H9 (cell line): ENCODE data around the gene PTPRN2. TPM values are rescaled to one million over a fixed set of nuclear protein-coding genes. Genes with fewer than 3 reads are reported as not detected.

Experiments
- DNase-seq: peaks from one replicate; pipeline ENCODE4 v3.0.0-alpha.2; 2017
- H2AFZ ChIP-seq: one replicate; pipeline ENCODE4 v1.6.1; 2013; ENCODE audit warnings: mild to moderate bottlenecking, low read length, control low read depth, moderate library complexity
- H2AK5ac ChIP-seq: 2 replicates; pipeline ENCODE4 v1.6.1; 2013; ENCODE audit warnings: low read length, control low read depth, mixed read lengths; ENCODE audit not compliant: insufficient read length
- H2BK120ac ChIP-seq: one replicate; pipeline ENCODE4 v1.6.1; 2013; ENCODE audit warnings: low read depth, mild to moderate bottlenecking, low read length, control low read depth, inconsistent platforms; ENCODE audit not compliant: poor library complexity, severe bottlenecking
- H2BK12ac ChIP-seq: 2 replicates; pipeline ENCODE4 v1.6.1; 2013; ENCODE audit warnings: low read length, control low read depth, mixed read lengths, low read depth; ENCODE audit not compliant: insufficient read length
- H2BK15ac ChIP-seq: 2 replicates; pipeline ENCODE4 v1.6.1; 2013; ENCODE audit warnings: low read depth, low read length, control low read depth
- H2BK20ac ChIP-seq: one replicate; pipeline ENCODE4 v1.6.1; 2013; ENCODE audit warnings: low read depth, mild to moderate bottlenecking, low read length, control low read depth, inconsistent platforms; ENCODE audit not compliant: poor library complexity, severe bottlenecking
- H2BK5ac ChIP-seq: 2 replicates; pipeline ENCODE4 v1.6.1; 2013; ENCODE audit warnings: low read length, control low read depth, mixed read lengths; ENCODE audit not compliant: insufficient read length
- H3K14ac ChIP-seq: 2 replicates; pipeline ENCODE4 v1.6.1; 2013; ENCODE audit warnings: low read length, control low read depth; ENCODE audit not compliant: insufficient read depth
- H3K18ac ChIP-seq: 2 replicates; pipeline ENCODE4 v1.6.1; 2013; ENCODE audit warnings: low read depth, mild to moderate bottlenecking, mixed read lengths, low read length, control low read depth; ENCODE audit not compliant: insufficient read length
- H3K23ac ChIP-seq: 2 replicates; pipeline ENCODE4 v1.6.1; 2013; ENCODE audit warnings: low read length, control low read depth, mixed read lengths, low read depth; ENCODE audit not compliant: insufficient read length
- H3K23me2 ChIP-seq: 2 replicates; pipeline ENCODE4 v1.6.1; 2013; ENCODE audit warnings: low read depth, mild to moderate bottlenecking, mixed read lengths, low read length, control low read depth; ENCODE audit not compliant: insufficient read length, poor library complexity, severe bottlenecking
- H3K27ac ChIP-seq: 2 replicates; pipeline ENCODE4 v1.5.1; 2013; ENCODE audit warnings: low read length, control low read depth, mixed read lengths, low read depth; ENCODE audit not compliant: insufficient read length
- H3K27me3 ChIP-seq: 2 replicates; pipeline ENCODE4 v1.6.1; 2013; ENCODE audit warnings: low read length, control low read depth, inconsistent platforms; ENCODE audit not compliant: insufficient read depth
- H3K4ac ChIP-seq: 2 replicates; pipeline ENCODE4 v1.6.1; 2013; ENCODE audit warnings: low read depth, mild to moderate bottlenecking, control low read depth, inconsistent platforms, low read length, moderate library complexity
- H3K4me1 ChIP-seq: 2 replicates; pipeline ENCODE4 v1.6.1; 2013; ENCODE audit warnings: low read length, control low read depth, inconsistent platforms; ENCODE audit not compliant: insufficient read depth
- H3K4me2 ChIP-seq: 2 replicates; pipeline ENCODE4 v1.6.1; 2013; ENCODE audit warnings: low read length, control low read depth, mixed read lengths; ENCODE audit not compliant: insufficient read length, insufficient read depth
- H3K56ac ChIP-seq: 2 replicates; pipeline ENCODE4 v1.6.1; 2013; ENCODE audit warnings: low read depth, mild to moderate bottlenecking, mixed read lengths, low read length, control low read depth; ENCODE audit not compliant: insufficient read length
- H3K79me1 ChIP-seq: 2 replicates; pipeline ENCODE4 v1.6.1; 2013; ENCODE audit warnings: low read depth, mild to moderate bottlenecking, moderate library complexity, low read length, control low read depth, inconsistent platforms; ENCODE audit not compliant: insufficient read depth, poor library complexity, severe bottlenecking
- H3K79me2 ChIP-seq: 2 replicates; pipeline ENCODE4 v1.6.1; 2013; ENCODE audit warnings: low read length, control low read depth, inconsistent platforms; ENCODE audit not compliant: insufficient read depth
- H3K9ac ChIP-seq: 2 replicates; pipeline ENCODE4 v1.6.1; 2013; ENCODE audit warnings: low read length, control low read depth, mixed read lengths; ENCODE audit not compliant: insufficient read length; ENCODE audit errors: extremely low read depth
- H3K9me3 ChIP-seq: one replicate; pipeline ENCODE4 v1.6.1; 2013; ENCODE audit warnings: low read depth, low read length, inconsistent platforms; ENCODE audit not compliant: control insufficient read depth
- H3T11ph ChIP-seq: one replicate; pipeline ENCODE4 v1.6.1; 2013; ENCODE audit warnings: mild to moderate bottlenecking, low read length, control low read depth, inconsistent platforms
- H4K20me1 ChIP-seq: one replicate; pipeline ENCODE4 v1.6.1; 2013; ENCODE audit not compliant: control insufficient read depth, insufficient read length, insufficient read depth
- H4K5ac ChIP-seq: 2 replicates; pipeline ENCODE4 v1.6.1; 2013; ENCODE audit warnings: low read depth, mild to moderate bottlenecking, mixed read lengths, low read length, control low read depth; ENCODE audit not compliant: insufficient read length
- H4K8ac ChIP-seq: replicated peaks from 2 replicates; pipeline ENCODE4 v1.6.1; 2013; ENCODE audit warnings: low read length, control low read depth, mixed read lengths, low read depth; ENCODE audit not compliant: insufficient read length
- H4K91ac ChIP-seq: 2 replicates; pipeline ENCODE4 v1.6.1; 2013; ENCODE audit warnings: low read depth, mild to moderate bottlenecking, moderate library complexity, mixed read lengths, low read length, control low read depth; ENCODE audit not compliant: insufficient read length
- H3K27ac Mint-ChIP-seq, 3 experiments: 2 replicates in 2 of 3; 3 replicates in 1 of 3; pipeline ENCODE4 v1.8.0; 2020 to 2021; ENCODE audit warnings: mixed read lengths in 3 of 3, mild to moderate bottlenecking in 1 of 3, moderate library complexity in 1 of 3
- H3K27me3 Mint-ChIP-seq: 2 replicates; pipeline ENCODE4 v1.8.0; 2021; ENCODE audit warnings: low read depth, mild to moderate bottlenecking, moderate library complexity, mixed read lengths
- H3K36me3 Mint-ChIP-seq, 3 experiments: 2 replicates in 2 of 3; 3 replicates in 1 of 3; pipeline ENCODE4 v1.8.0; 2020 to 2021; ENCODE audit warnings: low read depth in 3 of 3, mixed read lengths in 3 of 3; ENCODE audit not compliant: insufficient read depth in 1 of 3
- H3K4me1 Mint-ChIP-seq, 2 experiments: 2 replicates each; pipeline ENCODE4 v1.8.0; 2020; ENCODE audit warnings: mixed read lengths in 2 of 2
- H3K4me3 Mint-ChIP-seq, 2 experiments: 2 replicates in 1 of 2; 3 replicates in 1 of 2; pipeline ENCODE4 v1.8.0; 2020 to 2021; ENCODE audit warnings: mild to moderate bottlenecking in 2 of 2, mixed read lengths in 2 of 2, moderate library complexity in 1 of 2
- H3K9me3 Mint-ChIP-seq, 2 experiments: 2 replicates in 1 of 2; 3 replicates in 1 of 2; pipeline ENCODE4 v1.8.0; 2020; ENCODE audit warnings: mild to moderate bottlenecking in 2 of 2, mixed read lengths in 2 of 2, moderate library complexity in 1 of 2
- WGBS: extraction: QIAGEN DNeasy Blood & Tissue Kit; methylation state at CpG from one replicate; pipeline ENCODE4 v1.1.7; 2013; ENCODE audit warnings: missing lambda C conversion rate, low lambda C conversion rate, mixed read lengths; ENCODE audit not compliant: insufficient read length; ENCODE audit errors: extremely low coverage; 5-methylcytosine and 5-hydroxymethylcytosine counted together
- total RNA-seq: library from RNA; stranded (reverse); gene quantifications from 2 replicates; pipeline ENCODE4 v1.2.1, GENCODE V29; 2021
- TF ChIP-seq, protein P1 (sequence below): fragments of 200-600 bp; sonication (generic); conservative IDR thresholded peaks from 3 replicates; pipeline ENCODE4 v1.8.0; 2021; ENCODE audit warnings: antibody characterized with exemption, mild to moderate bottlenecking

Gene PTPRN2
- total RNA-seq, 1 experiment from 2014 or later = 5.2 TPM

DNA sequence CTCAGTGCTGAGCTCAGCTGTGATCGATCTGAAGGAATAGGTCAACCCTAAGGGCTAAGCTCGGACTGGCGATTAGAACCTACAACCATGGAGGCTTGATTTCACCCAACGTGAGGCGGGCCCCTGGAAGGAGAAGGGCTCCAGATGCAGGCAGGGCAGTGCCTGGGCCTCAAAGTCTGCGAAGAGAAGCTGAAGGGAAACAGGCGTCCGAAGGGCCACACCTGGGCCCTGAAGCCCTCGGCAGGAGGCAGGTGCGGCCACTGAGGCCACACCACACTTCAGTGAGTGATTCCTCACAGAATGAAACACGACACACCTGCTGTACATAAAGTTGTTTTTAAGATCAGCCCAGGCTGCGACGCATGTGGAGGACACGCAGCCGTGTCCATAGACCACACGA is 198.7 kb downstream of the PTPRN2 start:
- H2AFZ ChIP-seq = no peak overlapping the region
- Mint-ChIP-seq H3K36me3 (no peaks in the 10 kb centered on the region; a peak in 1 of 7 replicates), H3K9me3 (peaks cover 0 to 4% of the 10 kb centered on the region in 2 experiments; a peak in 3 of 5 replicates), H3K27me3 (peaks cover 31% of the 10 kb centered on the region), H3K4me3 (no peak overlapping the region), H3K4me1 (peaks cover 26% of the 10 kb centered on the region in 2 experiments), H3K27ac (no peak overlapping the region; a peak in 1 of 7 replicates)
- H3K4me2 ChIP-seq = no peak overlapping the region
- no peak overlapping the region for H3K4ac ChIP-seq
- H3K27ac ChIP-seq = no peak overlapping the region
- H2BK120ac ChIP-seq = no peak overlapping the region
- no peaks in the 10 kb centered on the region for H3K23me2 ChIP-seq
- no peaks in the 10 kb centered on the region for H4K20me1 ChIP-seq
- H3K27me3 ChIP-seq = no peaks in the 10 kb centered on the region
- no peak overlapping the region for H3K23ac ChIP-seq
- no peak overlapping the region for H3K14ac ChIP-seq
- no peak overlapping the region for H4K5ac ChIP-seq
- H3K79me2 ChIP-seq = no peaks in the 10 kb centered on the region
- TF ChIP-seq, protein P1, sequence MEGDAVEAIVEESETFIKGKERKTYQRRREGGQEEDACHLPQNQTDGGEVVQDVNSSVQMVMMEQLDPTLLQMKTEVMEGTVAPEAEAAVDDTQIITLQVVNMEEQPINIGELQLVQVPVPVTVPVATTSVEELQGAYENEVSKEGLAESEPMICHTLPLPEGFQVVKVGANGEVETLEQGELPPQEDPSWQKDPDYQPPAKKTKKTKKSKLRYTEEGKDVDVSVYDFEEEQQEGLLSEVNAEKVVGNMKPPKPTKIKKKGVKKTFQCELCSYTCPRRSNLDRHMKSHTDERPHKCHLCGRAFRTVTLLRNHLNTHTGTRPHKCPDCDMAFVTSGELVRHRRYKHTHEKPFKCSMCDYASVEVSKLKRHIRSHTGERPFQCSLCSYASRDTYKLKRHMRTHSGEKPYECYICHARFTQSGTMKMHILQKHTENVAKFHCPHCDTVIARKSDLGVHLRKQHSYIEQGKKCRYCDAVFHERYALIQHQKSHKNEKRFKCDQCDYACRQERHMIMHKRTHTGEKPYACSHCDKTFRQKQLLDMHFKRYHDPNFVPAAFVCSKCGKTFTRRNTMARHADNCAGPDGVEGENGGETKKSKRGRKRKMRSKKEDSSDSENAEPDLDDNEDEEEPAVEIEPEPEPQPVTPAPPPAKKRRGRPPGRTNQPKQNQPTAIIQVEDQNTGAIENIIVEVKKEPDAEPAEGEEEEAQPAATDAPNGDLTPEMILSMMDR = no peak
- H3T11ph ChIP-seq = no peak overlapping the region
- no peak overlapping the region for H2BK15ac ChIP-seq
- WGBS = no CpG with 5 or more reads among the region's 16 CpGs
- H2BK12ac ChIP-seq = no peak overlapping the region
- H3K9me3 ChIP-seq = no peaks in the 10 kb centered on the region
- no peak overlapping the region for H3K18ac ChIP-seq
- DNase-seq = no peak
- no peak overlapping the region for H2AK5ac ChIP-seq
- H3K56ac ChIP-seq = no peak overlapping the region
- H3K4me1 ChIP-seq = no peaks in the 10 kb centered on the region
- H2BK20ac ChIP-seq = no peak overlapping the region
- H3K79me1 ChIP-seq = no peaks in the 10 kb centered on the region
- H3K9ac ChIP-seq = no peak overlapping the region
- H2BK5ac ChIP-seq = no peak overlapping the region
- no peak overlapping the region for H4K8ac ChIP-seq
- H4K91ac ChIP-seq = no peak overlapping the region
